Neural progenitor cell (in vitro differentiated cells): ENCODE measurements around the gene MDM4. TPM values are rescaled to one million over a fixed set of nuclear protein-coding genes. Genes with fewer than 3 reads are reported as not detected.
"Not testable (repeated sequence)": the region's sequence is repeated elsewhere in the genome, so short reads cannot be mapped to it uniquely, and the experiment has no call there.

Experiments
- DNase-seq: peaks from one replicate; pipeline ENCODE4 v3.0.0-alpha.2; 2016; ENCODE audit warnings: low spot score
- H2AFZ ChIP-seq: fragments of 200-600 bp; sonication (generic); replicated peaks from 2 replicates; pipeline ENCODE4 v1.6.1; 2016; ENCODE audit warnings: antibody characterized with exemption
- H3F3A ChIP-seq: fragments of 200-600 bp; sonication (generic); 2 replicates; pipeline ENCODE4 v1.6.1; 2016; ENCODE audit warnings: antibody characterized with exemption, low read depth
- H3K27ac ChIP-seq: fragments of 200-600 bp; sonication (generic); 2 replicates; pipeline ENCODE4 v1.5.1; 2016; ENCODE audit warnings: mild to moderate bottlenecking
- H3K27me3 ChIP-seq: fragments of 200-600 bp; sonication (generic); 2 replicates; pipeline ENCODE4 v1.6.1; 2016; ENCODE audit warnings: mild to moderate bottlenecking, moderate library complexity
- H3K36me3 ChIP-seq: fragments of 200-600 bp; sonication (generic); 2 replicates; pipeline ENCODE4 v1.5.1; 2016
- H3K4me1 ChIP-seq: fragments of 200-600 bp; sonication (generic); 2 replicates; pipeline ENCODE4 v1.6.1; 2016; ENCODE audit warnings: mixed run types
- H3K4me2 ChIP-seq: fragments of 200-600 bp; sonication (generic); 2 replicates; pipeline ENCODE4 v1.6.1; 2016
- H3K4me3 ChIP-seq: fragments of 200-600 bp; sonication (generic); 2 replicates; pipeline ENCODE4 v1.5.1; 2016
- H3K79me2 ChIP-seq: fragments of 200-600 bp; sonication (generic); 2 replicates; pipeline ENCODE4 v1.6.1; 2016; ENCODE audit warnings: low read depth
- H3K9ac ChIP-seq: fragments of 200-600 bp; sonication (generic); 2 replicates; pipeline ENCODE4 v1.6.1; 2016
- H3K9me3 ChIP-seq: fragments of 200-600 bp; sonication (generic); 2 replicates; pipeline ENCODE4 v1.5.1; 2016; ENCODE audit warnings: low read depth
- H4K20me1 ChIP-seq: fragments of 200-600 bp; sonication (generic); 2 replicates; pipeline ENCODE4 v1.6.1; 2016; ENCODE audit warnings: low read depth
- H3K27ac Mint-ChIP-seq: 3 replicates; pipeline ENCODE4 v1.8.0; 2021; ENCODE audit warnings: mixed read lengths
- H3K27me3 Mint-ChIP-seq: 2 replicates; pipeline ENCODE4 v1.8.0; 2022; ENCODE audit warnings: low read depth, mild to moderate bottlenecking, inconsistent platforms, moderate library complexity, mixed read lengths; ENCODE audit not compliant: insufficient read depth
- H3K36me3 Mint-ChIP-seq: 3 replicates; pipeline ENCODE4 v1.8.0; 2021; ENCODE audit warnings: mixed read lengths
- H3K4me1 Mint-ChIP-seq: 3 replicates; pipeline ENCODE4 v1.8.0; 2021; ENCODE audit warnings: mixed read lengths
- H3K4me3 Mint-ChIP-seq: 3 replicates; pipeline ENCODE4 v1.8.0; 2021; ENCODE audit warnings: mild to moderate bottlenecking, moderate library complexity, mixed read lengths
- H3K9me3 Mint-ChIP-seq: 3 replicates; pipeline ENCODE4 v1.8.0; 2020; ENCODE audit warnings: mixed read lengths
- EZH2 ChIP-seq: fragments of 200-600 bp; sonication (generic); IDR thresholded peaks from 2 replicates; pipeline ENCODE4 v1.6.1; 2017; ENCODE audit warnings: antibody characterized with exemption, mild to moderate bottlenecking, moderate library complexity
- EZH2phosphoT487 ChIP-seq: fragments of 200-600 bp; sonication (generic); IDR thresholded peaks from 2 replicates; pipeline ENCODE4 v1.6.1; 2017; ENCODE audit warnings: antibody characterized with exemption
- total RNA-seq: library from RNA; depleted of rRNA; stranded (reverse); fragments of >200 nt; gene quantifications from 2 replicates; pipeline ENCODE4 v1.2.3, GENCODE V29; 2015; ENCODE audit warnings: low replicate concordance
- TF ChIP-seq, protein P1 (sequence below): fragments of 200-600 bp; sonication (generic); IDR thresholded peaks from 2 replicates; pipeline ENCODE4 v1.5.1; 2017; ENCODE audit warnings: antibody characterized with exemption, mild to moderate bottlenecking

The MDM4 gene
- total RNA-seq, 1 donor from 2014 or later = 72.9 TPM

DNA sequence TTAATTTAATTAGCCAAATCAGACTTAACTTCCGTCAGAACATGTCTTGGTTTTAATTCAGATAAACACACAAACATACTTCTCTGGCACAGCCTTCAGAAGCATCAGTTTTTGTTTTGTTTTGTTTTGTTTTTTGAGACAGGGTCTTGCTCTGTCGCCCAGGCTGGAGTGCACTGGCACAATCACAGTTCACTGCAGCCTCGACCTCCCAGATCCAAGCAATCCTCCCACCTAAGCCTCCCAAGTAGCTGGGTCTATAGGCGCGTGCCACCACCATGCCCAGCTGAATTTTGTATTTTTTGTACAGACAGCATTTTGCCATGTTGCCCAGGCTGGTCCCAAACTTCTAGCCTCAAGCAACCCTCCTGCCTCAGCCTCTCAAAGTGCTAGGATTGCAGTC, 34.7 kb downstream of the MDM4 start:
- Histone ChIP-seq H3K36me3 (peaks cover 8% of the 10 kb centered on the region), H4K20me1 (peaks cover 5% of the 10 kb centered on the region), H3K4me2 (no peak overlapping the region), H3K27ac (no peak overlapping the region), H3K79me2 (no peaks in the 10 kb centered on the region), H3K9ac (no peak overlapping the region), H3K9me3 (no peaks in the 10 kb centered on the region), H2AFZ (no peak overlapping the region), H3K4me3 (no peak overlapping the region), H3F3A (no peaks in the 10 kb centered on the region), H3K4me1 (no peaks in the 10 kb centered on the region), H3K27me3 (no peaks in the 10 kb centered on the region)
- peaks cover 46% of the 10 kb centered on the region for H3K36me3 Mint-ChIP-seq
- TF ChIP-seq EZH2 = no peak
- TF ChIP-seq EZH2phosphoT487 = no peak
- TF ChIP-seq, protein P1, sequence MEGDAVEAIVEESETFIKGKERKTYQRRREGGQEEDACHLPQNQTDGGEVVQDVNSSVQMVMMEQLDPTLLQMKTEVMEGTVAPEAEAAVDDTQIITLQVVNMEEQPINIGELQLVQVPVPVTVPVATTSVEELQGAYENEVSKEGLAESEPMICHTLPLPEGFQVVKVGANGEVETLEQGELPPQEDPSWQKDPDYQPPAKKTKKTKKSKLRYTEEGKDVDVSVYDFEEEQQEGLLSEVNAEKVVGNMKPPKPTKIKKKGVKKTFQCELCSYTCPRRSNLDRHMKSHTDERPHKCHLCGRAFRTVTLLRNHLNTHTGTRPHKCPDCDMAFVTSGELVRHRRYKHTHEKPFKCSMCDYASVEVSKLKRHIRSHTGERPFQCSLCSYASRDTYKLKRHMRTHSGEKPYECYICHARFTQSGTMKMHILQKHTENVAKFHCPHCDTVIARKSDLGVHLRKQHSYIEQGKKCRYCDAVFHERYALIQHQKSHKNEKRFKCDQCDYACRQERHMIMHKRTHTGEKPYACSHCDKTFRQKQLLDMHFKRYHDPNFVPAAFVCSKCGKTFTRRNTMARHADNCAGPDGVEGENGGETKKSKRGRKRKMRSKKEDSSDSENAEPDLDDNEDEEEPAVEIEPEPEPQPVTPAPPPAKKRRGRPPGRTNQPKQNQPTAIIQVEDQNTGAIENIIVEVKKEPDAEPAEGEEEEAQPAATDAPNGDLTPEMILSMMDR = no peak
- DNase-seq = no peak
- H3K4me1 Mint-ChIP-seq = no peaks in the 10 kb centered on the region
- H3K9me3 Mint-ChIP-seq = no peaks in the 10 kb centered on the region
- H3K4me3 Mint-ChIP-seq = no peak overlapping the region
- no peak overlapping the region for H3K27ac Mint-ChIP-seq
- H3K27me3 Mint-ChIP-seq = no peaks in the 10 kb centered on the region

DNA sequence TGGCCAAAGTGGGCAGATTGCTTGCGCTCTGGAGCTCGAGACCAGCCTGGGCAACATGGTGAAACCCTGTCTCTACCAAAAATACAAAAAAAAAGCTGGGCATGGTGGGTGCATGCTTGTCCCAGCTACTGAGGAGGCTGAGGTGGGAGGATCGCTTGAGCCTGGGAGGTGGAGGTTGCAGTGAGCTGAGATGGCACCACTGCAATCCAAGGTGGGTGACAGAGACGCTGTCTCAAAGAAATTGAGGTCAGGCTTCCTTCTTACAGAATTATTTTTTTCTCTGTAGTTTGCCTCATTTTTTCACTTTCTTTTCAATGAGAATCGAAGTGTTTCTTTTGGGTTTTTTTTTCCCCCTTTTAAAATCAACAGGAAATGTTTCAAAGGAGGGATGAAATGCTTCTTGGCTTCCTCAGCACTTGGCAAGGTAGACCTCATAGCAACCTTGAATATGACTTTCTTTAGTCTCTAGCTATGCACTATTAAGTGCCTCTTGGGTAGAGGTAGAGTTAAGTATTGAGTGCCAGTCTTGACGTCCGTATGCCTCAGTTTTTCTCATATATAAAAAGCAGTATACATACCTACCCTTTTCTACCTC, 40.3 kb downstream of the MDM4 start:
- H3K27me3 ChIP-seq = no peaks in the 10 kb centered on the region
- peaks cover 5% of the 10 kb centered on the region for H3K4me1 ChIP-seq
- no peaks in the 10 kb centered on the region for H3K27me3 Mint-ChIP-seq
- no peak overlapping the region for H3K4me2 ChIP-seq
- TF ChIP-seq EZH2 (no peak), EZH2phosphoT487 (no peak)
- TF ChIP-seq, protein P1 = no peak
- H4K20me1 ChIP-seq = peaks cover 10% of the 10 kb centered on the region
- no peak overlapping the region for H3K4me3 ChIP-seq
- no peak overlapping the region for H3K27ac ChIP-seq
- H3K9me3 ChIP-seq = no peaks in the 10 kb centered on the region
- H3K9ac ChIP-seq = no peak overlapping the region
- no peaks in the 10 kb centered on the region for H3K9me3 Mint-ChIP-seq
- no peaks in the 10 kb centered on the region for H3K36me3 ChIP-seq
- H3K36me3 Mint-ChIP-seq = peaks cover 16% of the 10 kb centered on the region
- H2AFZ ChIP-seq = no peak overlapping the region
- peaks cover 8% of the 10 kb centered on the region for H3F3A ChIP-seq
- no peak overlapping the region for H3K4me3 Mint-ChIP-seq
- H3K4me1 Mint-ChIP-seq = peaks cover 6% of the 10 kb centered on the region
- no peak for DNase-seq
- H3K79me2 ChIP-seq = no peaks in the 10 kb centered on the region
- H3K27ac Mint-ChIP-seq = no peak overlapping the region

DNA sequence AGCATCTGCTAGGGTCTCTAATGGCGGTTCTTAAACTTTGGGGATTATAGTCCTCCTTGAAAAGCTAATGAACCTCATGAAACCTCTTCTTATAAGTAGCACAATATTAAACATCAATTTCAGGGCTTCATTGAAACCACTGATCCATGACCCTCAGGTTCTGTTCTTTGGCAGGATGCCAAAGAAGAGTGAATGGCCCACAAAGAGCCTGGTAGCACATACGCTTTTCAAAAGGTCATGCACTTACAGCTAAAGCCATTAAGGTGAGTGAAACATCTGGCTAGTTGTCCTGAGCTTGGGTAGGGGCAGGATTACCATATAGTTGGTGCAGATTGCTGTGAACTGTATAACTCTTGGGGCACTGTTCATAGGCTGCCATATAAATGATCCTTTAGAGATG, 42.3 kb downstream of the MDM4 start:
- no peak overlapping the region for H2AFZ ChIP-seq
- peaks cover 5% of the 10 kb centered on the region for H3K36me3 Mint-ChIP-seq
- peaks cover 6% of the 10 kb centered on the region for H3K4me1 Mint-ChIP-seq
- peaks cover 10% of the 10 kb centered on the region for H4K20me1 ChIP-seq
- H3K79me2 ChIP-seq = no peaks in the 10 kb centered on the region
- H3K9ac ChIP-seq = no peak overlapping the region
- peaks cover 5% of the 10 kb centered on the region for H3K4me1 ChIP-seq
- no peak for DNase-seq
- no peaks in the 10 kb centered on the region for H3K36me3 ChIP-seq
- H3K4me3 Mint-ChIP-seq = no peak overlapping the region
- TF ChIP-seq EZH2phosphoT487 = no peak
- TF ChIP-seq, protein P1 = no peak
- no peak for TF ChIP-seq EZH2
- H3K9me3 ChIP-seq = no peaks in the 10 kb centered on the region
- H3K27me3 ChIP-seq = no peaks in the 10 kb centered on the region
- H3K27ac Mint-ChIP-seq = no peak overlapping the region
- no peak overlapping the region for H3K4me3 ChIP-seq
- H3K27me3 Mint-ChIP-seq = no peaks in the 10 kb centered on the region
- peaks cover 8% of the 10 kb centered on the region for H3F3A ChIP-seq
- no peak overlapping the region for H3K27ac ChIP-seq
- no peaks in the 10 kb centered on the region for H3K9me3 Mint-ChIP-seq
- no peak overlapping the region for H3K4me2 ChIP-seq

DNA sequence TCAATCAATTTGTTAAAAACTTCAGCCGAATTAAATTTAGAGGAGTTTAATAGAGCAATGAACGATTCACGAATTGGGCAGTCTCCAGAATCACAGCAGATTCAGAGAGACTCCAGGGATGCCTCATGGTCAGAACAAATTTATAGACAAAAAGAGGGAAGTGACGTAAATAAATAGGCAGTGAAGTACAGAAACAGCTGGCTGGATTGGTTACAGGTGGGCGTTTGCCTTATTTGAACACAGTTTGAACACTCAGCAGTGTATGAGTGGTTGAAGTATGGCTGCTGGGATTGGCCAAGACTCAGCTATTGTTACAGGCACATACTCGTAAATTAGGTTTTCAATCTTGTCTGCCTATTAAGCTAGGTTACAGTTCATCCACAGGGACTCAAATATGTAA, 43.8 kb downstream of the MDM4 start:
- H3K4me2 ChIP-seq, H3K4me1 Mint-ChIP-seq: not testable (repeated sequence)

More for the DNA sequence above, 43.8 kb downstream of the MDM4 start:
- not testable (repeated sequence) for H3K79me2 ChIP-seq, H3K9ac ChIP-seq, H3K4me3 ChIP-seq, H3K9me3 ChIP-seq, H3K27me3 Mint-ChIP-seq, H4K20me1 ChIP-seq, H3K36me3 Mint-ChIP-seq, H3K4me3 Mint-ChIP-seq, H3K27ac Mint-ChIP-seq, H3F3A ChIP-seq, H2AFZ ChIP-seq, H3K4me1 ChIP-seq, H3K27me3 ChIP-seq, DNase-seq, H3K9me3 Mint-ChIP-seq, H3K36me3 ChIP-seq, H3K27ac ChIP-seq
